Measurements from ENCODE around the gene OLA1.
A peak's percentile ranks its signal among the peaks of the same experiment; 100 is the strongest.

OLA1 gene

DNA sequence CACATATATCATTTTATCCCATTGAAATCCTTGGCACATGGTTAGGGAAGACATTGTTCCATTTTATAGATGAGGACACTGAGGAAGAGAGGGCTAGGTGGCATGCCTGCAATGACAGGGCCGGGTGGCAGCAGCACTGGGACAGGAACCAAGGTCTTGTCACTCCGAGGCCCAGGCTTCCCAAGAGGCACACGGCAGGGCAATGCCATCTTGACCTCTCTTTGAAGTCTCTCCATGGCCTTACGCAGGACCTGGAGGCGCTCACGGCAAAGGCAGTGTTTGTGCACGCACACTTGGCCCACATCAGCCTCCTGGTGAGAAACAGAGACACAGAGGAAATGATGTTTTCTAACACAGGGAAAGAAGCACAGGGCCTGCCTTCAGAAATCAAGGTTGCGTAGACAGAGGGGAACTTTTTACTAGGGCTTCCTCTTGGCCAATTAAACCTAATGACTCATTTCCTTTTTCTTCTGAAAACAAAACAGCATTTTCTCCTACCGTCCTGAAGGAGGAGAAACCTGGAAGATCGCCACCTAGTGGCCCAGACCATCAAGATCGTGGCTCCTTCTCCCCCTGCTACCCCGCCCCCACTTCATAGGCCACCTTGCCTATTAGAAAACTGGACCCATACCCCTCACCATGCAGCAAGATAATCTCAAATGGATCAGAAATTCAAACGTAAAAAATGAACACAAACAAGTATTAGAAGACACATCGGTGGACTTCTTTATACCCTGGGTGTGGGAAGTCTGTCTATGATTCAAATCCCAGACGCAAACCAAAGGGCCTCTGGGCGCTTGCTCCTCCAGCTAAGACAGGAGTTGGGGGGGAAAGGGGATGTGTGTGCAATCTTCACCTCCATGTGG lies 208.5 kb downstream of the OLA1 start:
- Histone ChIP-seq H3K27ac (ENCODE audit: low read depth, low read length) (peak overlapping the region; percentile 86), H3K4me1 (ENCODE audit: control insufficient read depth, insufficient read depth, low read length, unreplicated experiment) (peaks cover 34% of the 10 kb centered on the region), H2AFZ (ENCODE audit: low read length, unreplicated experiment) (no peak overlapping the region), H3K4me3 (ENCODE audit: low read depth, low read length) (peak overlapping the region; percentile 27; the same call in 1 of the 2 replicates), H3K79me2 (ENCODE audit: control insufficient read depth, insufficient read depth, low read length, unreplicated experiment) (no peaks in the 10 kb centered on the region), H3K36me3 (ENCODE audit: insufficient read depth, low read length) (no peaks in the 10 kb centered on the region), H3K27me3 (ENCODE audit: insufficient read depth, low read length) (no peaks in the 10 kb centered on the region)

DNA sequence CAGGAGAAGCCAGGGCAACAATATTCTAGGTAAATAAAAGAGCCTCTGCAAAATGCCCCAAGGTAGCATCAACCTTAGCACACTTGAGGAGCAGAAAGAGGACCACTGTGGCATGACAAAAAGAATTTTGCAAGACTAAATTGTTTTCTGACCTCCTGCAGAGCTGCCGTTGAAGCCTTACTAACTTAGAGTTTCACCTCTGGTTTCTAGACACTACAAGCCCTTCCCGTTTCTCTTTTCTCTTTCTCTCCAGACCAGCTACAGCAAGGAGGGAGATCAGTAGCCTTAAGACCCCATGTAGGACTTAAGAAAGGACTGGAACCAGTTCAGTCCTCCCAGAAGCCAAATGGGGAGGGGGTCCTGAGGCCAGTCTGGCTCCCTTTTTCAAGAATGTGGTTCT lies 209.9 kb downstream of the OLA1 start:
- H3K4me1 ChIP-seq (ENCODE audit: control insufficient read depth, insufficient read depth, low read length, unreplicated experiment) = peaks cover 35% of the 10 kb centered on the region
- H3K4me3 ChIP-seq (ENCODE audit: low read depth, low read length) = no peak overlapping the region
- H2AFZ ChIP-seq (ENCODE audit: low read length, unreplicated experiment) = no peak overlapping the region
- no peaks in the 10 kb centered on the region for H3K36me3 ChIP-seq (ENCODE audit: insufficient read depth, low read length)
- H3K79me2 ChIP-seq (ENCODE audit: control insufficient read depth, insufficient read depth, low read length, unreplicated experiment) = no peaks in the 10 kb centered on the region
- no peak overlapping the region; the same call in 1 of the 2 replicates for H3K27ac ChIP-seq (ENCODE audit: low read depth, low read length)
- no peaks in the 10 kb centered on the region for H3K27me3 ChIP-seq (ENCODE audit: insufficient read depth, low read length)

DNA sequence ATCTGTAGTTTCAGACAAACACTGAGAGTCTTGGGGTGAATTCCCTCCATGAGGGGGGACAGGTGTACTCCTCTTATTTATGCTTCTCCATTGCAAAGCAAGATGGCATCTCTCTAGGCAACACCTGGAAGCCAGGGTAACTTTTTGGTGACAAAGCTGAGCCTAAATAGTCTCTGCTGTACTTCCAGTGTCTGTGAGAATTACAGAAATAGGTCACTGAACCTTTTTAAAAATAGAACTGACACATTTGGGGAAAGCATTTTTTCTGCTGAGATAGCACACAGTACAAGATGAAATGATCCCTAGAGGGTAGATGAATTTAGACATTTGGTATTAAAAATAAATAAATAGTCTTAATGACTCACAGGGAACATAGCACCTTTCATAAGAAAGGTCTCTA lies 211.5 kb downstream of the OLA1 start:
- peak overlapping the region; percentile 96 for H3K27ac ChIP-seq (ENCODE audit: low read depth, low read length)
- peak overlapping the region; percentile 65 for H3K4me3 ChIP-seq (ENCODE audit: low read depth, low read length)
- H3K79me2 ChIP-seq (ENCODE audit: control insufficient read depth, insufficient read depth, low read length, unreplicated experiment) = no peaks in the 10 kb centered on the region
- no peaks in the 10 kb centered on the region for H3K36me3 ChIP-seq (ENCODE audit: insufficient read depth, low read length)
- H3K27me3 ChIP-seq (ENCODE audit: insufficient read depth, low read length) = no peaks in the 10 kb centered on the region
- peak overlapping the region; percentile 78 for H2AFZ ChIP-seq (ENCODE audit: low read length, unreplicated experiment)
- peaks cover 39% of the 10 kb centered on the region for H3K4me1 ChIP-seq (ENCODE audit: control insufficient read depth, insufficient read depth, low read length, unreplicated experiment)

DNA sequence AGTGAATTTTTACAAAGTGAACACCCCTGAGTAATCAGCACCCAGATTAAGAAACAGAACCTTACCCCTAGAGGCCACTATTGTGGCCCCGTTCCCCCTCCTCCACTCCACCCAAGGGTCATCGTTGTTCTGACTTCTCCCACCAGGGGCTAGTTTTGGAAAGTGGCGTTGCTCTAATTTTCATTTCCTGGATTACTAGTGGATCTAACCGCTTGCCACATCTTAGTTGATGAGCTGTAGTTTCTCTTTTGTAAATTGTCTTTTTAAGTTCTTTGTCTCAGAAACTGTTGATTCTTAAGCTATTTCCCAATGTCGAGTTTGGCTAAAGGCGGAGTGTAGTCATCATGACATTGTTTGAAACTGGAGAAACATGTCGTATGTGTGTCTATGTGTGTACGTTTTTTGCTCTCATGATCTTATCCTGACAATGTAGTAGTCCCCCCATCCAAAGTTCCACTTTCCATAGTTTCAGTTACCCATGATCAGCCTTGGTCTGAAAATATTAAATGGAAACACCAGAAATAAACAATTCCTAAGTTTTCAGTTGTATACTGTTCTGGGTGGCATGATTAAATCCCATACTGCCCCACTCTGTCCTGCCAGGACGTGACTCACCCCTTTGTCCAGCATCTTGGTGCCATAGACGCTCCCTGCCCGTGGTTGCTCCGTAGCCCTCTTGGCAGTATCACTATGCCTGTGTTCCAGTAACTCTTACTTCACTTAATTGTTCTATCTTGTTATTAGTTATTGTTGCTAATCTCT lies 212.2 kb downstream of the OLA1 start:
- Histone ChIP-seq H3K4me1 (ENCODE audit: control insufficient read depth, insufficient read depth, low read length, unreplicated experiment) (peaks cover 45% of the 10 kb centered on the region), H3K4me3 (ENCODE audit: low read depth, low read length) (peak overlapping the region; percentile 65)

DNA sequence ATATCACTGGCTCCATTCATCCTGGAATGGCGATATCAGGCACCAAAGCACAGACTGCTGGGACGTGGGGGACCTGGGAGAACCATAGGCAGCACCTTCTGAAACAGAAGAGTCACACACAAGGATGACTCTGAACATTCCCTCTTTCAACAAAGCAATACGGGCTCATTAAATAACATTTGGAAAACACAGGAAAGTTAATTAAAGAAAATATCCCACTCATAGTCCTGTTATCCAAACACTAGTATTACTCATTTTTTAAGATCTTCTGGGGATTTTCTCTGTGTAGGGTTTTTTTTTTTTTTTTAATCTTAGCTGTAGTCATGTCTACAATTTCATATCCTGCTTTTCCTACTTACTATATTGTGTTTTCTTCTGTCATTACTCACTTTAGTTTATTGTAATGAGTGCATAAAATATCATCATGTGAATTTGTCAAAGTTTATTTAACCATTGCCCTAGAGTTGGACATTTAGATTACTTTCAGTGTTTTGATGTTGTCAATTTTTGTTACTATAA lies 213.2 kb downstream of the OLA1 start:
- H3K27me3 ChIP-seq (ENCODE audit: insufficient read depth, low read length) = no peaks in the 10 kb centered on the region

More for the DNA sequence above, 212.2 kb downstream of the OLA1 start:
- Histone ChIP-seq H3K79me2 (ENCODE audit: control insufficient read depth, insufficient read depth, low read length, unreplicated experiment) (no peaks in the 10 kb centered on the region), H3K27ac (ENCODE audit: low read depth, low read length) (peak overlapping the region; percentile 96), H3K27me3 (ENCODE audit: insufficient read depth, low read length) (no peaks in the 10 kb centered on the region), H2AFZ (ENCODE audit: low read length, unreplicated experiment) (peak overlapping the region; percentile 78), H3K36me3 (ENCODE audit: insufficient read depth, low read length) (no peaks in the 10 kb centered on the region)

DNA sequence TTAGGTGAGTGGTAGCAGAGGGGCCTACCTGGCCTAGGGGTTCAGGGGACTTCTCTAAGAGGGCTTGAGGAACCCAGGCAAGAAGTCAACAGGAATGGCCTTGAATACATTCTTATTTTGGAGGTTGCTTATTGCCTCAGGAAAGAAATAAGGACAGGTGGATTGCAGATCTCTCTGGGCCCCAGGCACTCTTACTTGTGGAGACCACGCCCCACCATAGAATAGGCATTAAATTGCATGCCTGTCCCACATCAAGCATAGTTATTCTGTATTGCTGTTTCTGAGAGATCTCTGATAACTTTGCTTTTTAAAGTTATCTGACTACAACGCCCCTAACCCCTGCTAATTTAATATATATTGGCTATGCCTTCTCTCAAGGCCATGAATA lies 215.2 kb downstream of the OLA1 start:
- Histone ChIP-seq H3K36me3 (ENCODE audit: insufficient read depth, low read length) (no peaks in the 10 kb centered on the region), H3K4me1 (ENCODE audit: control insufficient read depth, insufficient read depth, low read length, unreplicated experiment) (peaks cover 36% of the 10 kb centered on the region), H3K27me3 (ENCODE audit: insufficient read depth, low read length) (no peaks in the 10 kb centered on the region), H3K79me2 (ENCODE audit: control insufficient read depth, insufficient read depth, low read length, unreplicated experiment) (no peaks in the 10 kb centered on the region), H3K4me3 (ENCODE audit: low read depth, low read length) (no peak overlapping the region), H3K27ac (ENCODE audit: low read depth, low read length) (no peak overlapping the region), H2AFZ (ENCODE audit: low read length, unreplicated experiment) (no peak overlapping the region)

More for the DNA sequence above, 213.2 kb downstream of the OLA1 start:
- Histone ChIP-seq H3K79me2 (ENCODE audit: control insufficient read depth, insufficient read depth, low read length, unreplicated experiment) (no peaks in the 10 kb centered on the region), H3K4me3 (ENCODE audit: low read depth, low read length) (peak overlapping the region; percentile 65), H3K4me1 (ENCODE audit: control insufficient read depth, insufficient read depth, low read length, unreplicated experiment) (peaks cover 47% of the 10 kb centered on the region), H3K27ac (ENCODE audit: low read depth, low read length) (peak overlapping the region; percentile 96), H3K36me3 (ENCODE audit: insufficient read depth, low read length) (no peaks in the 10 kb centered on the region), H2AFZ (ENCODE audit: low read length, unreplicated experiment) (peak overlapping the region; percentile 78)

DNA sequence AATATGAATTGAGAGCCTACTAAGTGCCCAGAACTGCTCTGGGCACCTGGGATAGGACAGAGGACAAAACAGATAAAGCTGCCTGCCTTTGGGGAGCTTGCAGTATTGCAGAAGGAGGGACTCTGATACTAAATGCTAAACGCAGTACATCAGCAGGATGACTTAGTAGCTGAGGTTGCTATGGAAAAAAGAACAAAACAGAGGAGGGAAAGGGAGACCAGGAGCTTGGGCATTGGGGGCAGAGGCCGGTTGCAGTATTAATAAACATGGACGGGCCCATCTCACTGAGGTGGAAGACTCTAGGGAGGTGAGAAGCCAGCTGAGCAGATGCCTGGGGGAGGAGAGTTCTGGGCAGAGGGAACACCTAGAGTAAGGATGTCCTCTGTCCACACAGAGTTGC lies 217.1 kb downstream of the OLA1 start:
- Histone ChIP-seq H3K4me3 (ENCODE audit: low read depth, low read length) (no peak overlapping the region), H3K4me1 (ENCODE audit: control insufficient read depth, insufficient read depth, low read length, unreplicated experiment) (peaks cover 25% of the 10 kb centered on the region), H3K79me2 (ENCODE audit: control insufficient read depth, insufficient read depth, low read length, unreplicated experiment) (no peaks in the 10 kb centered on the region), H3K27me3 (ENCODE audit: insufficient read depth, low read length) (no peaks in the 10 kb centered on the region), H3K36me3 (ENCODE audit: insufficient read depth, low read length) (no peaks in the 10 kb centered on the region), H3K27ac (ENCODE audit: low read depth, low read length) (peak overlapping the region; percentile 34; the same call in 1 of the 2 replicates), H2AFZ (ENCODE audit: low read length, unreplicated experiment) (no peak overlapping the region)

DNA sequence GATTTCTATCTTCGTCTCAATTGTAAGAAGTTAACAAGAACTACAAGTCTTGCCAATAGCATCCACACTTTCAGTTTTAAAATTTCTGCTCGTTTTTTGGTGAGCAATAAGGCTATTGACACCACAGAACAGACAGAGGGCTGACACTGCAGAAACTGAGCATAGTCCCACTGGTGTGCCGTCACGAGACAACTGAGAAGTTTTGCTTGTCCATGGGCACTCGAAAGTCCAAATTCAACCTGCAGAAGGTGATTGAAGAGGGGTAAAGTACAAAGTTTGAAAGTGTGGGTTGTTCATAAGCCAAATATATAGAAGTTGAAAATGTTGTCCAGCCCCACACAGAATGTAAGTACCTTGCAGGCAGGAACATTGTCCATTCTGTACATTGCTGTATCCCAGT lies 219.4 kb downstream of the OLA1 start:
- H3K4me3 ChIP-seq (ENCODE audit: low read depth, low read length) = no peak overlapping the region

DNA sequence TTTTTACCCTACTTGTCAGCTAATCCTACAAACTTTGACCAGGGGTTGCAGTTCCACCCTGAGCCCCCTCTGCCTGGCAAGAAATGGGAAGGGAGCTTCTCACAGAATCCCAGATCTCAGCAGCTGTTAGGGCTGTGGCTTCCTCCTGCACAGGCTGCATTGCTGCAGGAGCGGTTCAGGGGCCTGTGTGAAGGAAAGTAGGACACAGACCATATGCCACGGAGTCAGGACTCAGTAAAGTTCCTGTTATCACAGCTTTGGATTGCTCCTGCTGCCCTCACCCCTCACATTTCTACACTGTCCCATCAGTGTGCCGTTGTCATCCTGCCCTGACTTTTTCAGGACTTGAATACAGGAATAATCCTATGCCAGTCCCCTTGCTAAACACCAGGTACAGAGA lies 220.4 kb downstream of the OLA1 start:
- Histone ChIP-seq H3K4me1 (ENCODE audit: control insufficient read depth, insufficient read depth, low read length, unreplicated experiment) (peaks cover 36% of the 10 kb centered on the region), H3K4me3 (ENCODE audit: low read depth, low read length) (no peak overlapping the region), H3K36me3 (ENCODE audit: insufficient read depth, low read length) (no peaks in the 10 kb centered on the region), H3K79me2 (ENCODE audit: control insufficient read depth, insufficient read depth, low read length, unreplicated experiment) (no peaks in the 10 kb centered on the region), H2AFZ (ENCODE audit: low read length, unreplicated experiment) (no peak overlapping the region), H3K27me3 (ENCODE audit: insufficient read depth, low read length) (no peaks in the 10 kb centered on the region), H3K27ac (ENCODE audit: low read depth, low read length) (no peak overlapping the region)

More for the DNA sequence above, 219.4 kb downstream of the OLA1 start:
- Histone ChIP-seq H2AFZ (ENCODE audit: low read length, unreplicated experiment) (peak overlapping the region; percentile 18), H3K27me3 (ENCODE audit: insufficient read depth, low read length) (no peaks in the 10 kb centered on the region), H3K4me1 (ENCODE audit: control insufficient read depth, insufficient read depth, low read length, unreplicated experiment) (peaks cover 31% of the 10 kb centered on the region), H3K79me2 (ENCODE audit: control insufficient read depth, insufficient read depth, low read length, unreplicated experiment) (no peaks in the 10 kb centered on the region), H3K36me3 (ENCODE audit: insufficient read depth, low read length) (no peaks in the 10 kb centered on the region), H3K27ac (ENCODE audit: low read depth, low read length) (no peak overlapping the region)

DNA sequence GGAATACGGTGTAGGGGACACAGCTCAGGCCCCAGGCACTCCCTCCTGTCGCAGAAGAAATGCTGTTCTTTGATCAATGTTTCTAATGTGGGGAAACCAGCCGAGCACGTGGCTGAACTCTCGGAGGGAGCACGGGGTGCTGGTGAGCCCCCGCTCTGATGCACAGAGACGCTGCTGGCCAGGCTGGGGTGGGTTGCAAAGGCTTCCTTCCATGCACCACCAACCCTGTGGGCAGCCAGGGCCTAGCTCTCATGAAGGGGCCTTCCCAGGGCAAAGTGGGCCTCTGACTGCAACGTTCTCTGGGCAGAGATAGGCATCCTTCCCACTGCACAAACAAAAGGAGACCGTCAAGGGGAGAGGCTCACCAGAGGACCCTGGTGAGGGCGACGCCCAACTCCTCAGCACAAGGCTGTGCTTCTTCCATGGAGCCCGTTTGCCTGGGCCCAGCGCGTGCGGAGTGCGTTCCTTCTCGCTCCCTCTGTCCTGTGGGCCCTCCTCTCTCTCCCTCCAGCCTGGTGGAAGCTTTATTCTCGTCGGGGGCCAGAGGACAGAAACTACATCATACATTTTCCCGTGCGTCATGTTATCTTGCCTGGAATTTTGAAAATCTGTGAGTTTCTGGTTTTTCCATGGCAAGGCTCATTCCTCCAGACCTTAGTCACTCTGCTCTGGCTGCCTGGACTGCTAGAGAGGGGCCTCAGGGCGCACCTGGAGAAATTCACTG lies 222.0 kb downstream of the OLA1 start:
- peak overlapping the region; percentile 90; the same call in 1 of the 2 replicates for H3K27ac ChIP-seq (ENCODE audit: low read depth, low read length)
- H3K4me1 ChIP-seq (ENCODE audit: control insufficient read depth, insufficient read depth, low read length, unreplicated experiment) = peaks cover 27% of the 10 kb centered on the region
- H3K4me3 ChIP-seq (ENCODE audit: low read depth, low read length) = no peak overlapping the region
- H2AFZ ChIP-seq (ENCODE audit: low read length, unreplicated experiment) = no peak overlapping the region
- H3K79me2 ChIP-seq (ENCODE audit: control insufficient read depth, insufficient read depth, low read length, unreplicated experiment) = no peaks in the 10 kb centered on the region
- no peaks in the 10 kb centered on the region for H3K36me3 ChIP-seq (ENCODE audit: insufficient read depth, low read length)
- no peaks in the 10 kb centered on the region for H3K27me3 ChIP-seq (ENCODE audit: insufficient read depth, low read length)

All from ACC112 (cell line).